SH-SY5Y (cell line): ENCODE measurements around the gene FAM234A.

Source experiments
- GATA2 ChIP-seq: IDR thresholded peaks from 2 replicates; pipeline ENCODE4 v1.6.1; 2011; ENCODE audit warnings: mild to moderate bottlenecking, low read depth, low read length
- GATA3 ChIP-seq: IDR thresholded peaks from 2 replicates; pipeline ENCODE4 v1.6.1; 2011; ENCODE audit warnings: low read depth, mild to moderate bottlenecking, low read length, moderate library complexity

GRCh38 chr16:230949-231348 lies 3.7 kb upstream of the FAM234A start:
- TF ChIP-seq GATA3 (no peak), GATA2 (no peak)
